Measurements from ENCODE around the gene REEP5.
"Not testable (repeated sequence)": the region's sequence is repeated elsewhere in the genome, so short reads cannot be mapped to it uniquely, and the experiment has no call there.

Gene REEP5

DNA sequence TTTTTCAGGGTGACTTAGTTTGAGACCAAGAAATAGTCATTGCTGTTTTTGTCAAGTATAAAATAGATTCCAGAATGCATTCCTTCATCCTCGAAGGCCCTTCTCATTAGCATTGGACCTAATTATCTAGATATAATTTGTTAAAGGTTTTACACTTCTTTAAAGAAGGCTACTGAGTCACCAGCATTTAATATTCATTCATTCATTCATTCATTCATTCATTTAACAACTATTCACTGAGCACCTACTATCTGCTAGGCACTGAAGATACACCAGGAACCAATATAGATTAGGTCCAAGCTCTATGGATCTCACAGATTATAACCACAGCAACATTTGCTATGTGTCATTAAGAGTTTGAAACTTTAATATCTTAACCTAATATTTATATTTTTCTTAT is 11.1 kb upstream of the REEP5 start:
- DNase-seq (ENCODE audit: low spot score) = no peak

DNA sequence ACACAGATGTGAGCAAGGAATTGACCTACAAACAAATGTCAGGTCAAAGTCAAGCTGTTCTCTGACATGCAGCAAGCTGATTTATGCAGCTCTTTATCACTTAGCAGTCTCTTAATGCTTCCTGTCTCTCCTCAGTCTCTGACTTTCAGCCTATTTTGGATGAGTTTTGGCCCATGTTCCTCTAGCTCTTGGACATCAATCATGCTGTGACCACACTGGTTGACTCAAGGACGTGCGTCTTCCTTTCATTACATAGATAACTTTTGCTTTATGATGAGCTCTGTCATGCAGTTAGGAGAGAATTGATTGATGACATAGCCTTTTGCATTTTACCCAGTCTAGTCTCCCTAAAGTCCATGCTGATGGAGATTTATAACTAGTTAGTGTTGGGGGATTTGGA is 9.4 kb upstream of the REEP5 start:
- no peak for DNase-seq (ENCODE audit: low spot score)

DNA sequence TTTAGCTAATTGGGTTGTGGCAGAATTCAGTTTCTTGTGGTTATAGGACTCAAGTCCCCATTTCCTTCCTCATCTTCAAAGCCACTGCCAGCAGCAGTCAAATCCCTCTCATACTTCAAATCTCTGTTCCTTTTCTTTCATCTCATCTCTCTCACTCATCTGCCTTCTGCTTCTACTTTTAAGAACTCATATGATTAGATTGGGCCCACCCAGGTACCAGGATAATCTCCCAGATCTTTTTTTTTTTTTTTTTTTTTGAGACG is 8.0 kb upstream of the REEP5 start:
- peak; percentile 34 for DNase-seq (ENCODE audit: low spot score)

DNA sequence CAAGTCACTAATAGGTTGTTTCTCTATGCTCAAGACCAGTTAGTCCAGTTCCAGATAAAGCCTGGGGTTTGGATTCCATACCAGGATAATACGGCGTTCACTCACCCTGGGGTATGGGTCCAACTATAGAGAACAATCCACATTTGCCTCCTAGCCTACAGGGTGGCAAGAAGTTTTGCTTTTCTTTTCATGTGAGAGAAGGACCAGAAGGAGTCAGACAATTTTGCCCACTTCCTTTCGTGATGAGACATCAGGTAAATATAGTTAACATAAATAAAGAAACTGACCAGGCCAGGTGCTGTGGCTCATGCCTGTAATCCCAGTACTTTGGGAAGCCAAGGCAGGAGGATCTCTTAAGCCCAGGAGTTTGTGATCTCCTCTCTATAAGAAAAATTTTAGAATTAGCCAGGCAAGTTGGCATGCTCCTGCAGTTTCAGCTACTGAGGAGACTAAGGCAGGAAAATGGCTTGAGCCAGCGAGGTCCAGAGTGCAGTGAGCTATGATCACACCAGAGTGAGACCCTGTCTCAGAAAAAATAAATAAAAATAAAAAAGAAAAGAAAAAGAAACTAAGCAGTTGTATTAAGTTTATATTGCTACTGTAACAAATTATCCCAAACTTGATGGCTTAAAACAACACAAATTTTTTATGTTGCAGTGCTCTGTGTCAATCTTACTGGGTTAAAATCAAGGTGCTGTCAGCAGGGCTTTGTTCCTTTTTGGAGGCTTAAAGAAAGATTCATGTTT is 7.5 kb upstream of the REEP5 start:
- DNase-seq (ENCODE audit: low spot score) = no peak

DNA sequence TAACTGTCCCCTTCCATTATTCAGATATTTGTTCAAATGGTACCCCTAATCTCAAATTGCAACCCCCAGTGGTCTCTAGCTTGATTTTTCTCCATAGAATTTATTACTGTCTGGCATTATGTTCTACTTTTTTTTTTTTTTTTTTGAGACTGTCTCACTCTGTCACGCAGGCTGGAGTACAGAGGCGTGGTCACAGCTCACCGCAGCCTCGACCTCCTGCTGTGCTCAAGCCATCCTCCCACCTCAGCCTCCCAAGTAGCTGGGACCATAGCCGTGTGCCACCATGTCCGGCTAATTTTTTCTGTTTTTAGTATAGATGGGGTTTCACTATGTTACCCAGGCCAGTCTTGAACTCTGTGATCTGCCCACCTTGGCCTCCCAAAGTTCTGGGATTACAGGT is 2.0 kb upstream of the REEP5 start:
- DNase-seq (ENCODE audit: low spot score) = no peak

DNA sequence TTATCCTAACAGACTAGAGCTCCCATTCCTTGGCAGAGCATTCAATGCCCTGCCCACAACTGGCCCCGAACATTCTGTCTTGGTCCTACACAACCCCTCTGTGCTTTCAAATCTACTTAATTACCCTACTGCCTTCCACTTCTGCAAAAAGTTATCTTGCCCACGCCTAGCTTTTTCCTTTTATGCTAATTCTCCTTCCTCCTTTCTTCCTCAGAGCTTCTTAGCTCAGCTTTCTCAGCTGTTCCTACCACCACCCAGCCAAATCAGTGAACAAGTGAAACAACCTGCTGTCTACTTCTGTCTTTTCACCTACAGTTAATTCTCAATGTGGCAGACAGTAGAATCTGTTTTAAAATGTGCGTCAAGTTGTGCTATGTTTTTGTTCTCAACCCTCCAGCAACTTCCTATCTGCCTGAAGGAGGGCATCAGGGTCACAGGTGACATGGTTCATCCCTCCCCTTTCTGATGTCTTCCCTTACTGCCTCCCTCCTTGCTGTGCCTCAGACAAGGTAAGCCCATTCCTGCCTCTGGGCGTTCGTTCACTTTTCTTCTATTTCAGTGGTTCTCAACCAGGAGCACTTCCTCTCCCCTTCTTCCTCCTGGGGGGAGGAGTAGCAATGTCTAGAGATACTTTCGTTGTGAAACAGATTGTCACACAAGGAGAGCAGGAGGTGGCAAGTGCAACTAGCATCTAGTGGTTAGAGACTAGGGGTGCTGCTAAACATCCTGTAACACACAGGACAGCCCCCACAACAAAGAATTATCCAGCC is 1.3 kb upstream of the REEP5 start:
- DNase-seq (ENCODE audit: low spot score) = peak; percentile 54

DNA sequence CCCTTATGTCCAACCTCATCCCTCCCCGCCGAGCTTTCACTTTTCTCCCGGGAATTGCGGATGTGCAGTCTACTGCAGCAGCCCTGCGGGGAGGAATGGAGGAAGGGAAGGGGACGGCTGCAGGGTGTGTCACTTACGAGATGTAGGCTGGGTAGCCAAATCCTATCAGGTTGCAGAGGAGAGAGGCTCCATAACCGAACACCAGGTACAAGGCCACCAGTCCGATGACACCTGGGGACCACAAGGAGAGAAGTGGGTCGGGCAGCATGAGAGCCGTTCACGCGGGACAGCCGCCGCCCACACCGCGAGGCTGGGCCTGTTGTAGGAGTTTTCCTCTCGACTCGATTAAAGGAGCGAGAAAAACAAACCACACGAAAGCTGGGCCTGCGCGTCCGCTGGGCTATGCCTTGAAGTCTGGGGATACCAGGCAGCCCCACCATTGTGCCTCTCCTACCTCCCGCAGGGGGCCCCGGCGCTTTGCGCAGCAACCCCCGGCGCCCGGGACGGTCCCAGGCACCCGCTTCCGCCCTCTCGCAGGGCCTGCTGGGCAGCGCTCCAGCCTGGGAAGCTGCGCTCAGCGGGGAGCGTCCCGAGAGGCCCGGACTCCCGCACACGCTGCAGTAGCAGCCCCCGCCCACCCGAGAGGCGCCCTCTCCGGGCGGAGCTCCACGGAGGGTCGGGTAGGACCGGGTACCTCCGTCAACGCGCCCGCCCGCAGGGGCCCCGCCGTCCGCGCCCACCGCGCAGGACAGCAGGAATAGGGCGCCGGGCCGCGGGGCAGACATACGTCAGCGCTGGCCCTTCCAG is 798 bp downstream of the REEP5 start:
- peak; percentile 62 for DNase-seq (ENCODE audit: low spot score)

DNA sequence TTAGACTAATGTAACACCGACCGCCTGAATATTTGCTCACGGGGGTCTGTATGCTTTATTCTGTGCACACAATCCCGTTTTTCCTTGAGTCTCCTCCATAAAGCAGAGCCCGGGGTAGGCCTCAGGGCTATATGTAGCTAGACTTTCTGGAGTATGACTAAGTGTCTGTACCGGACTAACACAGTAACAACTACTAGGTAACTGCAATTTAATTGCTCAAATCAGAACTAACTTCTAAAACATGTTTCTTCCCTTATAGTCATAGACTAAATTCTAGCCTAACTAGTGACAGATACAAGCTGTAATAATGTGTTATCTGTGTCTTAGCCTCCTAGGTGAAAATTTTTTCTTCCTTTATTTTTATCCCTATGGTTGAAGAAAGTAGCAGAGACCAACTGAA is 2.1 kb downstream of the REEP5 start:
- DNase-seq (ENCODE audit: low spot score) = no peak

DNA sequence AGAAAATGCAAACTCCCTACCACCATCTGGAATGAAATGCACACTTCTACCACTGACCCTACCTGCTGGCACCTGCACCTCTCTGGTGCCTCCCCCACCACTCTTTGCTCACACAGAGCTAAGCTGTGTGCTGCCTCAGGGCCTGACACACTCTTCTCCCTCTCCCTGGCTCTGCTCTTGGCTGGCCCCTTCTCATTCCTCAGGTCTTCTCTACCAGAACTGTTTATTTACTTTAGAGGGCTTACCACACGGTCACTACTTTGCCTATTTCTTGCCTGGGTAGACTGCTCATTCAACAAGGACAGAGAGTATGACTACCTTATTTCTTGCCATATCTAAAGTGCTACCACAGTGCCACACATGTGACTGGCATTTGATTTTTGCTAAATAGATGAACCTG is 3.3 kb downstream of the REEP5 start:
- no peak for DNase-seq (ENCODE audit: low spot score)

DNA sequence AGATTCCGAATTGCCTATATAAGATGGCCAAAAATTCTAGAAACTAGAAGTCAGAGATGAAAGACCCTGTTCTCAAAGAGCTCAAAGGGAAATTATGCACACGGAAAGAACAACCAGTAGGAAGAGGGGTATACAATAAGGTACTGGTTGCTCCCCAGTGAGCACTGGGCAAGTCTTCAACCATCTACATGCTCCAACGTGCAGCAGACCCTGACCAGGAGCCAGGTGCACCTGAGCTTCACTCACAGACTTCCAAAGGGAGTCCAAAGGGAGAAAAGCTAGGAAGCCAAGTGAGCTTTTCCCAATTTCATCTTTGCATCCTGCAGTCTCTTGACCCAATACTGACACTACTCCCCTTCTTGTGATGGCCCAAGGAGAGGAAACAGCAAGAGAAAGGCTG is 3.9 kb downstream of the REEP5 start:
- no peak for DNase-seq (ENCODE audit: low spot score)

DNA sequence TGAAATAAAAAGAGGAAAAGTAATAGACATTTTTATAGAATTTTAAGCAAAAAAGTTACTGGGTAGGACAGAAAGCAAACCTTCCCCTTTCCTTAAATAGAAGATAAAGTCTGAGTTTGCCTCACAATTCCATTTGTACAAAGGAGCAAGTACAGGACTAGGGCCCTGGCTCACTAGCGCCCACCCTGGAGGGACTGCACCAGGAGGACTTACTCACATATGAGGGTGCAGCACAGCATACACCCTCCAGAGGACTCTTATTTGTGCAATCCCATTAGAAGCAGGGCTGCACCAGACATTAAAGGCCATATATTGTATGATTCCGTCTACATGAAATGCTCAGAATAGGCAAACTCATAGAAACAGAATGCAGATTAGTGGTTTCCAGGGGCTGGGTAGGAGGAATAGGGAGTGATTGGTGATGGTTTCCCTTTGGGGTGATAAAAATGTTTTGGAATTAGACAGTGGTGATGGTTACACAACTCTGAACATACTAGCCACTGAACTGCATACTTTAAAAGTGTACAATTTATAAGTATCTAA is 4.5 kb downstream of the REEP5 start:
- no peak for DNase-seq (ENCODE audit: low spot score)

DNA sequence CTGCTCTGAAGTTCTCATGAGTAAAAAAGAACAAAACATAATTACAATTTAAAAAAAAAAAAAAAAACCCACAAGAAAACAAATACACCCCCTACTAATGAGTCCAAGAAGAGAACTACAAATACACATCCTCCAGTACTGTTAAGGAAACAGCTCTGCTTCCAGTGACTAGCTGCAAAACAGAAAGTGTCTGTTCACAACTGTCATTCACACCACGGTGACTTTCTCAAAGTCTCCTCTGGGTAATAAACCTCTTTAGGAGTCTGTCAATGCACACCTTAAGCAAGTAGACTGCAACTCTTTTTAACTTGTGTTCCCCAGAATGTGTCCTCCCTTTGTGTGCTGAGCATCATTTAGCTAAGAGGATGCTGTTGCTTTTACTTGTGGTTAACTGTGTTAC is 6.2 kb downstream of the REEP5 start:
- DNase-seq (ENCODE audit: low spot score) = no peak

DNA sequence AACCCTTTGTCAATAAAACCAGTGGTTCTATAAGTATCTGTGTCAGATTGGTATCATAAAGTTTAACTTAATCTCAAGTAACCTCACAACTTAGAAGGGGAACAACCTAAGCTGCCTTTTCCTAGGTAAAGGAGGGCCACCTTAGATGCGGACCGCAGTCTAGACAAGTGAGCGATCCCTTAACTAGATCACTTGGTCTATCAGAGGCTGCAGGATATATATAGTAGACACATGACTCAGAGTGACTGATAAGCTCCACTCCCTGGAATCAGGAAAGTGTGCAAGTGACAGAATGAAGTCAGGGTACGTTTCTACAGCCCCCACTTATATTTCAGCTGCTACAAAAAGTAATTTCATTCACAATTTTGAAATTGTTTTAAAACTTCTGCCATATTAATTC is 7.4 kb downstream of the REEP5 start:
- DNase-seq (ENCODE audit: low spot score) = no peak

DNA sequence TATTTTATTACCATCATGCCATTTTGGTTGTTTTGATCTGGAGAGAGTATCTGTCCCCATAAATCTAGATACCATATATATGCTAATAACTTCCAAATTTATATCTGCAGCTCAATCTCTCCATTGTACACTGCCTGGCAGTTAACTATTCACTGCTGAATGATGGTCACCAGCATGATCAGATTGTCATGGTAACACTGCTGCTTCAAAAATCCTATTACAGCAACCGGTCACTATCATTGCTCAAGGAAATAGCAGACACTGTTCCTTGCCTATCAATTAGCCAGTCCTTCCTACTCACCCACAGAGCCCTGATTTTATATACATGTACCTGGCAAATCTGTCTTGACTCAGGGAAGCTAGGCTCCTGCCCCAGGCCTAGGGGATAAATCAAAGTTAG is 11.5 kb downstream of the REEP5 start:
- no peak for DNase-seq (ENCODE audit: low spot score)

DNA sequence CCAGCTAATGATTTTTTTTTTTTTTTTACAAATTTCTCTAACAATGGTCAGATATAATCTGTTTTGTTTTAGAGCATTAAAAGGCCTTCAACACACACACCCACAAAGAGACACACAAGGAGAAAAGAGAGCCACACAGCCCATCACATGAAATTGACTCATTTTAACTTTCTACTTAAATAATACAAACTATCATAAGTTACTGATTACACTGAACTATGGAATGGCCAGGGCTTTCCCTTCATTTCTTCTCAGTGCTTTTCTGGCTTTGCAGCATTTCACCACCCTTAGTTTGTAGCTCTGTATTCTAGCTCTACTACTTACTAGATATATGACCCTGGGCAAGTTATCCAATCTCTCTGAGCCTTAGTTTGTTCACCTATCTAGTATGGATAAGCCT is 13.2 kb downstream of the REEP5 start:
- DNase-seq (ENCODE audit: low spot score) = no peak

DNA sequence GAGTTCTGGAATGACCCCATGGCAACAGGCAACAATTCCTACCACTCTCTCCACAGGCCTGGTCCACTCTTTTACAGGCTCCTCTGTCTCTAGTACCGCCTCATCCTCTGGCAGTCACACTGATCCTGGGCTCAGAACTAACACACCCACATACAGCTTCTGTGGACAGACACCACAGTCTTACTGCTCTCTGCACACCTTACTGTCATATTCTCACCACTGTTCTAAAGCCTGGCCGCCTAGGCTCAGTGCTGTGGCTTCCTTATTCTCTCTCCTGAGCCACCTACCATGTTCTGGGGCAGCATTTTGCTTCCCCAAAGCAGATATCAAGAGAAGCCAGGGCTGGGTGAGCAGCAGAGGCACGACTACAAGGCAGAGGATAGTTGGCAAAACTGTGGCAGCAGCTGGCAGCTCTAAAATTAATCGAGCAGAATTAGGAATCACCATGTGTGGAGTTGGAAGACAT is 14.8 kb downstream of the REEP5 start:
- DNase-seq (ENCODE audit: low spot score) = peak; percentile 43

DNA sequence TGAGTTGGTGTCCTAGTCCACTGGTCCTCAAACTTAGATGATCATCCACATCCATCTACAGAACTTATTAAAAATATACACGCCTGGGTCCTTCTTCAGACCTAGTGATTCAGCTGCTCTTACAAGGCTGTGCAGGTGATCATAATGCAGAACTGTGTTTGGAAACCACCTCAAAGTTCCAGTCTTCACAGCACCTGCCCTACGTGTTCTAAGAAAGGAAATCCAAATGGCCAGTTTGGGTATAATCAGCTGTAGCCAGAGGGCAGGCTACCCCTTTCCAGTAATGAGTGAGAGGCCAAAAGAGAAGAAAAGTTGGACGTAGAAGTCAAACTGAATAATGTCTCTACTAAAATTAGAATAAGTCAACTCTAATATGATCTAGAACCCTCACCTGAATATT is 15.4 kb downstream of the REEP5 start:
- no peak for DNase-seq (ENCODE audit: low spot score)

DNA sequence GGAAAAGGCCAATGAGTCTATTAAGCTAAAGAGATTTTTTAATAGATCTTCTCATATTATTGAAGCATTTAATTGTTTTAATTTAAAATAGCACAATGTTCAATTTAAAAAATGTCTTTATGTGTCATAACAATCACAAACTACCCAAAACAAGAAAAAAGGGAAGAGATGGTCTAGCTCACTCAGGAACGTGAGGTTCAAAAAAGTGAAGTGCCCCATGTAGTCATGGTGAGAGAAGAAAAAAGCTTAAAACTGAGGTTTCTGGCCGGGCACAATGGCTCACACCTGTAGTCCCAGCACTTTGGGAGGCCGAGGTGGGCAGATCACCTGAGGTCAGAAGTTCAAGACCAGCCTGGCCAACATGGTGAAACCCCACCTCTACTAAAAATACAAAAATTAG is 17.0 kb downstream of the REEP5 start:
- not testable (repeated sequence) for DNase-seq (ENCODE audit: low spot score)

DNA sequence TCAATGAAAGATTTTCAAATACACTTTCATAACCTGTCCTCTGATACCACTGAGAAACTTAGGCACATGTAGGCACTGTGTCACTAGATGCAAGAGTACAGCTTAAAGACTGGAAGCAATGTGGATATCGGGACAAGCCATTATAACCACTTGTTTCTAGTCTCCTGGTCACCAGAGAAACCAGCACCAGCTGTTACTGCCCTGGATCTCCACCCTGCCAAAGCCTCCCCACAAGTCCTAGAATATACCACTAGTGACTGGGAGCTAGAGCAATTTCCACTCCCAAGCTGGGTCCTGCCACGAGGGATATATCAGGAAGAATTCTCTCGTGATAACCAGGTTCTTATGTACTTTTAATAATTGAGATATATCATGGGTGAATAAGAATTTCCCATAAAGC is 19.5 kb downstream of the REEP5 start:
- no peak for DNase-seq (ENCODE audit: low spot score)

DNA sequence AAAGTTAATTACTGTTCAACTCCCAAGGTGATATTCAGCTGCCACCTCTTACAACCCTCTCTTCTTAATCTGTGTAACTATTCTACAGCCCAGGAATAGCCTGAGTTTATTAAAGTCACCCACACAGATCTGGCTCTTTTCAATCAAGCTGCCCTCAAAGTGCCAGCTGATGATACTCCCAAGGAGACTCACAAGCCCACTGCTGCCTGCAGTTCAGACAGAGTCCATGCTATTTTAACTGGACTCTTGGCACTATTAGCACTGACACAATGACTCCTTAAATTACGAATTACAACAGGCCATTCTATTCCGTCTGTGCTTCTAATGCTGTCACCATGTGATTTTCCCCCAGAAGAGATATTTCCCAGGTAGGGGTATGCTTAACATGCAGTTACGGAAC is 26.3 kb downstream of the REEP5 start:
- DNase-seq (ENCODE audit: low spot score) = no peak

DNA sequence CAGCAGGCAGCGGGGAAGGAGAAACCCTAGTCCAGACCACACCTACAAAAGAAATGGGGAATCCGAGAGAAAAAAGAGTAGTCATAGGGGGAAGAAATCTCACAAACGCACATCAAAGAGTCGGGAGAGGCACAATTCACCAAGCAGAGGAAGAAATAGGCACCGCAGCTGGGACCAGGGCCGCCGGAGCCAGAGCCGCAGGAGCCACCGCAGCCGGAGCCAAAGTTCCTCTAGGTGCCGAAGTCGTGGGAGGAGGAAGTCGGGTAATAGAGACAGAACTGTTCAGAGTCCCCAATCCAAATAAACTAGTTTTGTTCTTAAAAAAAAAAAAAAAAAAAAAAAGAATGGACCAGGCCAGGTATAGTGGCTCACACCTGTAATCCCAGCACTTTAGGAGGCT is 29.3 kb downstream of the REEP5 start:
- DNase-seq (ENCODE audit: low spot score) = no peak

DNA sequence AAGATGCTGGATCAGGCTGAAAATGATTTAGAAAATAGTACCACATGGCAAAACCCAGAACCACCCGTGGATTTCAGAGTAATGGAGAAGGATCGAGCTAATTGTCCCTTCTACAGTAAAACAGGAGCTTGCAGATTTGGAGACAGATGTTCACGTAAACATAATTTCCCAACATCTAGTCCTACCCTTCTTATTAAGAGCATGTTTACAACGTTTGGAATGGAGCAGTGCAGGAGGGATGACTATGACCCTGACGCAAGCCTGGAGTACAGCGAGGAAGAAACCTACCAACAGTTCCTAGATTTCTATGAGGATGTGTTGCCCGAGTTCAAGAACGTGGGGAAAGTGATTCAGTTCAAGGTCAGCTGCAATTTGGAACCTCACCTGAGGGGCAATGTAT is 30.0 kb downstream of the REEP5 start:
- DNase-seq (ENCODE audit: low spot score) = not testable (repeated sequence)

DNA sequence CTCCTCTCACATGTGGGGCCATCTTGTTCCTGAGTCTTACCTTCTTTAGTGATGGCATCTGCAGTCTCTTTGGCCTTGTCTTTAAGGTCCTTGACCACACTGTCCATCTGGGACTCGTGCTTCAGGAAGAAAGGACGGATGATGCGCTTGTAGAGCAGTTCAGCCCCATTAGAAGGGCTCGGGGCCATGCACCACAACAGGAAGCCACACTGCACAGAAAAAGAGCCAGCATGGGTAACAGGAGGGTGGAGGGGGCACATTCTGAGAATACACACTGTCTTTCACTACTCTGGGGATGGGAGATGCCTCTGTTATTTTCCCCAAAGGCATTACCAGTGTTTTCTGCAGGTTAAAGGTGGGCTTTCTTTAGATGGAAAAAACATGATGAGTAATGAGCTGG is 35.1 kb downstream of the REEP5 start:
- no peak for DNase-seq (ENCODE audit: low spot score)
